Suprapubic skin (tissue), 4 donors: ENCODE results near the gene ADCY3. TPM values are rescaled to one million over a fixed set of nuclear protein-coding genes. Genes with fewer than 3 reads are reported as not detected.
A peak's percentile ranks its signal among the peaks of the same experiment; 100 is the strongest.

Experiments
- DNase-seq, 2 donors: peaks; one replicate each; pipeline ENCODE4 v3.0.0-alpha.2; 2019; ENCODE audit warnings: low spot score in 2 of 2
- H3K27ac ChIP-seq: fragments of 200-600 bp; sonication (generic); one replicate; pipeline ENCODE4 v1.5.1; 2019
- H3K27me3 ChIP-seq: fragments of 200-600 bp; sonication (generic); one replicate; pipeline ENCODE4 v1.5.1; 2019
- H3K36me3 ChIP-seq: fragments of 200-600 bp; sonication (generic); one replicate; pipeline ENCODE4 v1.5.1; 2019
- H3K4me1 ChIP-seq: fragments of 200-600 bp; sonication (generic); one replicate; pipeline ENCODE4 v1.5.1; 2019
- H3K4me3 ChIP-seq: fragments of 200-600 bp; sonication (generic); one replicate; pipeline ENCODE4 v1.5.1; 2019; ENCODE audit warnings: mild to moderate bottlenecking
- H3K9me3 ChIP-seq: fragments of 200-600 bp; sonication (generic); one replicate; pipeline ENCODE4 v1.5.1; 2019
- CTCF ChIP-seq, 2 donors: fragments of 200-600 bp in 1 of 2; fragments of 450-650 bp in 1 of 2; sonication (generic) in 1 of 2; IDR thresholded peaks; one replicate each; pipeline ENCODE4 v1.5.1; 2016 to 2019; ENCODE audit warnings: antibody characterized with exemption in 2 of 2, mild to moderate bottlenecking in 1 of 2, moderate library complexity in 1 of 2
- EP300 ChIP-seq: sonication (generic); formaldehyde crosslinking; IDR thresholded peaks from one replicate; pipeline ENCODE4 v1.6.1; 2017; ENCODE audit warnings: antibody characterized with exemption
- POLR2A ChIP-seq, 2 donors: fragments of 450-650 bp; IDR thresholded peaks; one replicate each; pipeline ENCODE4 v1.6.1; 2017; ENCODE audit warnings: antibody characterized with exemption in 2 of 2, mild to moderate bottlenecking in 2 of 2, moderate library complexity in 2 of 2
- POLR2AphosphoS5 ChIP-seq, 3 donors: sonication (generic); formaldehyde crosslinking; IDR thresholded peaks; one replicate each; pipeline ENCODE4 v1.6.1; 2017; ENCODE audit warnings: antibody characterized with exemption in 3 of 3
- WGBS: methylation state at CpG from one replicate; pipeline ENCODE4 v1.1.5; 2018; 5-methylcytosine and 5-hydroxymethylcytosine counted together
- total RNA-seq, 4 donors: library from RNA; depleted of rRNA; stranded (reverse); fragments of >200 nt; gene quantifications; one replicate each; pipeline ENCODE4 v1.1.0, GENCODE V29; 2016

Gene ADCY3
- total RNA-seq, 4 donors from 2014 or later, result 45.2 to 108 (median 66.9) TPM

GRCh38 chr2:24877067-24877466, 43.0 kb downstream of the ADCY3 start:
- peaks cover 40% of the 10 kb centered on the region for H3K4me1 ChIP-seq
- H3K36me3 ChIP-seq, result no peaks in the 10 kb centered on the region
- H3K4me3 ChIP-seq, result no peak overlapping the region
- no peaks in the 10 kb centered on the region for H3K9me3 ChIP-seq
- TF ChIP-seq POLR2AphosphoS5 (IDR thresholded peaks at IDR 0.05) (no peak), EP300 (no peak), CTCF (IDR thresholded peaks at IDR 0.05) (no peak), POLR2A (IDR thresholded peaks at IDR 0.05) (no peak)
- H3K27ac ChIP-seq, result no peak overlapping the region
- 98% methylated on average over 3 of the region's 6 CpGs for WGBS
- H3K27me3 ChIP-seq, result no peaks in the 10 kb centered on the region
- no peak for DNase-seq

GRCh38 chr2:24875901-24876300, 44.1 kb downstream of the ADCY3 start:
- Histone ChIP-seq H3K36me3 (peaks cover 9% of the 10 kb centered on the region), H3K27ac (no peak overlapping the region), H3K4me3 (no peak overlapping the region), H3K27me3 (no peaks in the 10 kb centered on the region), H3K4me1 (peaks cover 33% of the 10 kb centered on the region), H3K9me3 (no peaks in the 10 kb centered on the region)
- TF ChIP-seq POLR2AphosphoS5 (IDR thresholded peaks at IDR 0.05), result no peak
- TF ChIP-seq EP300, result no peak
- TF ChIP-seq CTCF (IDR thresholded peaks at IDR 0.05), result no peak
- no peak for TF ChIP-seq POLR2A (IDR thresholded peaks at IDR 0.05)
- DNase-seq, result no peak
- WGBS, result 84% methylated on average over 2 of the region's 2 CpGs

GRCh38 chr2:24875272-24875671, 44.8 kb downstream of the ADCY3 start:
- Histone ChIP-seq H3K27me3 (no peaks in the 10 kb centered on the region), H3K9me3 (no peaks in the 10 kb centered on the region), H3K4me1 (peaks cover 27% of the 10 kb centered on the region), H3K36me3 (peaks cover 9% of the 10 kb centered on the region), H3K4me3 (no peak overlapping the region), H3K27ac (no peak overlapping the region)
- DNase-seq, result no peak
- WGBS, result 55% methylated on average over 3 of the region's 10 CpGs
- TF ChIP-seq POLR2A (IDR thresholded peaks at IDR 0.05), result no peak
- no peak for TF ChIP-seq POLR2AphosphoS5 (IDR thresholded peaks at IDR 0.05)
- no peak for TF ChIP-seq CTCF (IDR thresholded peaks at IDR 0.05)
- no peak for TF ChIP-seq EP300

- peaks cover 20% of the 10 kb centered on the region for H3K4me1 ChIP-seq
- H3K9me3 ChIP-seq, result no peaks in the 10 kb centered on the region
- DNase-seq, result no peak
- TF ChIP-seq EP300, result no peak
- TF ChIP-seq POLR2A (IDR thresholded peaks at IDR 0.05), result no peak
- no peak for TF ChIP-seq POLR2AphosphoS5 (IDR thresholded peaks at IDR 0.05)
- TF ChIP-seq CTCF (IDR thresholded peaks at IDR 0.05), result no peak
- no peaks in the 10 kb centered on the region for H3K27me3 ChIP-seq
- H3K36me3 ChIP-seq, result peaks cover 9% of the 10 kb centered on the region
- no peak overlapping the region for H3K27ac ChIP-seq
- H3K4me3 ChIP-seq, result no peak overlapping the region
- 55% methylated on average over 6 of the region's 9 CpGs for WGBS
Observed at GRCh38 chr2:24874035-24874434, 46.0 kb downstream of the ADCY3 start.

- peaks cover 20% of the 10 kb centered on the region for H3K4me1 ChIP-seq
- no peak overlapping the region for H3K27ac ChIP-seq
- H3K9me3 ChIP-seq, result no peaks in the 10 kb centered on the region
- DNase-seq, result no peak
- peaks cover 9% of the 10 kb centered on the region for H3K36me3 ChIP-seq
- no peaks in the 10 kb centered on the region for H3K27me3 ChIP-seq
- 55% methylated on average over 8 of the region's 8 CpGs for WGBS
- no peak overlapping the region for H3K4me3 ChIP-seq
- no peak for TF ChIP-seq EP300
- TF ChIP-seq POLR2AphosphoS5 (IDR thresholded peaks at IDR 0.05), result peak in 1 of 3 donors; percentile 17
Observed at GRCh38 chr2:24873619-24874018, 46.4 kb downstream of the ADCY3 start.
